ENCODE results near the gene SLC12A2.
A peak's percentile ranks its signal among the peaks of the same experiment; 100 is the strongest.

Gene SLC12A2

GRCh38 chr5:128169401-128170017, 85.9 kb downstream of the SLC12A2 start:
- no peak for DNase-seq (ENCODE audit: low spot score)

DNA sequence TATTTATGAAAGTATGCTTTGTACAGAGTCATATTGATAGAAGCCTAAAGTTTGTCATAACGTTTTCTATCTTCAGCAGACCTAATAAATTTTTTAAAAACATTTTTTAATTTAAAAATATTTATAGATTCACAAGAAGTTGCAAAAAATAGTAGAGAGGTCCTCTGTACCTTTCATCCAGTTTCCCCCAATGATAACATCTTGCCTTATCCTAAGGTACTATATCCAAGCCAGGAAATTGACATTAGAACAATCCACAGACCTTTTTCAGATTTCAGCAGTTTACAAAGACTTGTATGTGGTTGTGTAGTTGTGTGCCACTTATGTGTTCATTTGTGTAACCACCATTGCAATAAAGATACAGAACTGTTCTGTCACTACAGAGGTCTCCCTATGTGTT, 88.5 kb downstream of the SLC12A2 start:
- DNase-seq (ENCODE audit: low spot score): no peak

DNA sequence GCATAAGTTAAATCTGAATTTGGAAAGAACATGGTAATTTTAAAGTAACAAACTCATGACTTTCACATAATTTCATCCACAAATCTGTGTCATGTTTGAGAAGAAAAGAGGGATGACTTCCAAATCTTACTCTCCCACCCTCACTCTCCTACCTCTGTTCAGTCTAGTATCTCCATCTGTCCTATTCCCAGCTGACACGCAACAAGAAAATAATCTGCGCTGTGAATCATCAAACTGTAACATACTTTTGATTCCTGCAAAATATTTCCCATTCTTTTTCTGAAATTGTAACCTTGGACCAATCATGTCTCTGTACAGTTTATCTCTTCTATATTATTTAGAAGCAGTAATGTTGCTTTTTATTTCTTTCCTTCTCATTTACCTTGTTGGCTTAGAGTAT, 91.4 kb downstream of the SLC12A2 start:
- DNase-seq (ENCODE audit: low spot score): no peak

DNA sequence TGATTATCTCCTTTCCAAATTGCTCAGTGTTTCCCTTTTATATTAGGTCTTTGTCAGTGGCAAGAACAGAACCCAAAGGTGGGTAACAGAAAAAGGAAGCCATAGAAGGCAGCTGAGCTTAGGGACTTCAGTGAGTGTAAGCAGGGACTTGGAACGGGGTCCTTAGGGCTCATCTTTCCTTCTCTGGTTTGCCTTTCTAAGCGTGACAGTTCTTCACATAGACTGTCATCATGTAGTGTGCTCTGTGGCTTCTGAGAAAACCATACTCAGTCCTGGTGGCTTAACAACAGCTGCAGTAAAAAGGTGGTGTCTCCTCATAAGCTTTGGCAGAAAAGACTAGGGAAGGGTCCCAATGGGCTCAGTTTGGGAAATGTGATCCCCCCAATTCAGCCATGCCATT, 108.8 kb downstream of the SLC12A2 start:
- DNase-seq (ENCODE audit: low spot score): no peak

GRCh38 chr5:128193665-128194390, 110.3 kb downstream of the SLC12A2 start:
- DNase-seq (ENCODE audit: low spot score): no peak

GRCh38 chr5:128195316-128195715, 111.8 kb downstream of the SLC12A2 start:
- DNase-seq (ENCODE audit: low spot score): no peak

DNA sequence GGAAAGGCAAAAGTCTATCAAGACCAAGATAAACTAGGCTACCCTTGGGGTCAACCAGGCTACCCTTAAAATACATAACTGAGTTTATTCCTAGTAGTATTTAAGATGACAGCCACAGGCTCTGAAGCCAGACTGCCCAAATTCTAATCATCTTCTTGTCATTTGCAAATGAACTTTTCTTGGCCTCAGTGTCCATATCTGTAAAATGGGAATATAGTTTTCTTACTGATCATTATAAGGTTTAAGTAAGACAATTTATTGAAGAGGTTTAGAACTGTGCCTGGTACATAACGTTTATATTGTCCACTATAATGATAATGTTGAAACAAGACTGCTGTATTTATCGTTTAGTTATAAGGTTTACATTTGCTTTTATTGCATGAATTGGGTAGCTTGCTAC, 112.5 kb downstream of the SLC12A2 start:
- DNase-seq (ENCODE audit: low spot score): no peak

- DNase-seq (ENCODE audit: low spot score): no peak
Measured at GRCh38 chr5:128196791-128197190, 113.2 kb downstream of the SLC12A2 start.

GRCh38 chr5:128197896-128198522, 114.4 kb downstream of the SLC12A2 start:
- DNase-seq (ENCODE audit: low spot score): no peak

GRCh38 chr5:128199104-128199503, 115.5 kb downstream of the SLC12A2 start:
- peak; percentile 21 for DNase-seq (ENCODE audit: low spot score)

- no peak for DNase-seq (ENCODE audit: low spot score)
Measured at GRCh38 chr5:128199611-128200010, 116.0 kb downstream of the SLC12A2 start.

DNA sequence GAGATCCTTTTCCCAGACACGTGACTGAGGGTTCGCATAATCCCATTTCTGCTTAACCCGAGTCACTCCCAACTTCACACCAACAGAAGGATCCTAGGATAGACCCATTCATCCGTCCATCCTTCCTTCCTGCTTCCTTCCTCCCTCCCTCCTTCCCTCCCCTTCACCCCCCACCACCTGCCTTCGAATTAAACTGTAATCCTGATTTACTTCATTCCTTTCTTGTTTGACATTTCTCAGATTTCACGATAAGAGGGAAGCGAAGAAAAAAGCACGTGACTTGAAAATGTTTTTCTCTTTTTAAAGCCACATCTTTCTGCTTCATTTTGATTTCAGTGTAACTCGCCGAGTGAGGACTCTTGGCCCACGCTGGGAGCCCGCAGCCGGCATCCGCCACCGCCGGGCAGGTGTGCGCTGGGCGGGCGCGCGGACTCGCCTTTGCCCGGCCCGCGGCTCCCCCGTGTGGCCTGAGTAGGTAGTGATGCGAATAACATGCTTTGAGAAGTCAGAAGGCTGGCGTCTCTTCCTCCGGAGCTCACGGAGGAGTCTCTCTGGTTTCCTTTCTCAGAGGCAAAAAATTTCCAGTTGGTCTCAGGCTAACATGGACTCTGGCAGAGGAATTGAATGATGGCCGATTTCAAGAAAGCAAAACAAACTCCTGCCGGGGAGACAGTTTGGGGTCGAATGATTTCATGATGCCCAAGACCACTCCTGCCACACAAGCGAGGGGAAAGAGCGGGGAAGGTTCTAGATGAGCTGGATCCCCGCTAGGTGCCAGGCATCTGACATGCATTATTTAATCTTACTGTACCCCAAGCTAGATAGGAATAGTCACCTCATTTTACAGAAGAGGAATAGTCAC, 117.7 kb downstream of the SLC12A2 start:
- peak; percentile 70 for DNase-seq (ENCODE audit: low spot score)

GRCh38 chr5:128202320-128202719, 118.8 kb downstream of the SLC12A2 start:
- DNase-seq (ENCODE audit: low spot score): no peak

DNA sequence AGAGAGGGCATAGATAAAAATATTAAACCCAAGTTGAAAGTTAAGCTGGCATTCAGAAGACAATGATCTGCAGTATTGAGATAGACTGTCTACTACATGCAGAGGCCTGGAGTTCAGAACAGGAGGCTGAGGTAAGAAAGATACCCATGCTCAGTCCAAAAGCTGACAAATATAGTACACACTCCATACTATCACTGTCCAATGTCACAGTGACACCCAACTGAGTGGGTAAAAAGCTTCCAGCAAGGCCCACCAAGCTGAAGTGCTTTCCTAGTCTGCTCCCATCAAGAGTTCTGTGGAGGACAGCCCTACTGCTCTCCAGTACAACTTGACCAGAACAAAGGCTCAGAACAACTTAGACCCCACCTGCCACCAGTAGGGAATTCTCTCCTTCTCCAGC, 124.9 kb downstream of the SLC12A2 start:
- no peak for DNase-seq (ENCODE audit: low spot score)

DNA sequence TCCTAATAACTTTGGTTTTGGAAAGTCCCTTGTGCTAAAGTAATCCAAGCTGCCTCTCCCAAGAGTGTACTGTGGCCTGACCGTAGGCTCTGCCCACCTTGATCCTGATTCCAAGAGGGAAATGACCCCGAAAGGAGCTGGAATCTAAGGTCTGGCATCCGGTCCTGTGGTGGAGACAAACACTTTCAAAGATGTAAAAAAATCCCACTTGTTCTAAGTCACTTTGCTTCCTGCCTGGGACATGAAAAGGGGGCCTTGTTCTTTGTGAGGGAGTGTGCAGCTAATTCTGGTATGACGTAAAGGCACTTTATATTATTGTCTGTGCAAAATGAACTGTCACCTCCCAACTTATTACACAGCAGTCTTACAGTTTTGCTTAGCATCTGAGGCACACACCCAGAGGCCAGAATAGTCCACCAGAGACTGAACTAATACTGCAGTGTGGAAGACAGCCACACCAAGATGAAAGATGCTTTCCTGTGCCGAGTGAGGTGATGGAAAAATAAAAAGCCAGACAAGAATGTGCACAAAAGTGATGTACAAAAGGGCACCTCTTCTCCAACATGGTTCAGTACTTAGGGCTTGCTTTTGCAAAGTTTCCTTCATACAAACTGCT, 128.7 kb downstream of the SLC12A2 start:
- DNase-seq (ENCODE audit: low spot score): no peak

- peak; percentile 63 for DNase-seq (ENCODE audit: low spot score)
Measured at GRCh38 chr5:128213340-128213739, 129.8 kb downstream of the SLC12A2 start.

DNA sequence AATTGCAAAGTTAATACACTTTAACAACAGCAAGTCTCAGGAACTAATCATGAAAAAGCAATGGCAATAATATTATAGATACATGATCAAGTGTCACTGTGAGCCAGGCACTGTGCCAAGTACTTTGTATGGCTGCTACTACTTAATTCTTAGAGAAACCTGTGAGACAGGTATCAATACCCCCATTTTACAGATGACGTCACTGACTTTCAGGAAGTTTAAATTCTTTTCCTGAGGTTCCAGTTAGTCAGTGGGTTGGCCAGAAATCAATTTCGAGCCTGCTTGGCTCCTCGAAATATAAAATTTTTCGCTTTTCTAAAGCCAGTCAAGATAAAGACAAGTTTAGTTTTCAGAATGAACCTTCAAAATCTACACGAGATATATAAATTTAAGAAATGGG, 130.3 kb downstream of the SLC12A2 start:
- DNase-seq (ENCODE audit: low spot score): no peak

GRCh38 chr5:128216285-128216684, 132.7 kb downstream of the SLC12A2 start:
- no peak for DNase-seq (ENCODE audit: low spot score)

GRCh38 chr5:128216860-128217531, 133.4 kb downstream of the SLC12A2 start:
- DNase-seq (ENCODE audit: low spot score): peak; percentile 28

DNA sequence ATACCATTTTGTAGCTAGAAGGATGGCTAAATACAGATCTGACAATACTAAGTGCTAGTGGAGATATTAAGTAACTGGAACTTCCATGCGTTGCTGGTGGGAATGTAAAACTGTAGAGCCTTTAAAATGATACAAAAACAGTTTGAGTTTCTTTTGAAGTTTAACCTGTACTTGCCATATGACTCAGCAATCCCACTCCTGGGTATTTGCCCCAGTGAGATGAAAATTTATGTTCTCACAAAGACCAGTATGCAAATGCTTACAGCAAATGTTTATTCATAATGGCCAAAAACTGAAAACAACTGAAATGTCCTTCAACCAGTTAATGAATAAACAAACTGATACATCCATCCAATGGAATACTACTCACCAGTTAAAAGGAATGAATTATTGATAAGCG, 137.3 kb downstream of the SLC12A2 start:
- DNase-seq (ENCODE audit: low spot score): no peak

DNA sequence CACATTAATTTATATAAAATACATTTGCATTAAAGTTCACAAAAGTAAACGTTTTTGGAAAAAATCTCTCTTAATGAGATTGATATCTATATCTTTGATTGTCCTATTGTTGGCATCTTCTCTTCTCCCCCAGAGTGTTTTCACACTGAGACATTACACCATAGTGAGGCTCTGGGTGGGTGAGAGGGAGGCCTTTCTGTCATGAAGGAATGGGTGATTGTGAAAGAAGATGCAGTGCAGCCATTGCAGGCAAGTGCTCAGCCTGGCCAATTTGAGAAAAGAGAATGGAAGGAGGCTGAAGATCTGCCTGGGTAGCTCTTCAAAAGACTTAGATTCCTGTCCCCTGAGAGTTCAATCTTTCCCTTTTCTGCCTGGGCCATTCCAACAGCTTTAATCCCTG, 140.8 kb downstream of the SLC12A2 start:
- no peak for DNase-seq (ENCODE audit: low spot score)
